IMR-90 (cell line): Measurements from ENCODE around the gene COL20A1. TPM values are rescaled to one million over a fixed set of nuclear protein-coding genes. Genes with fewer than 3 reads are reported as not detected.

Experiments used
- ATAC-seq: fragments of 200-7000 bp; cut with Tn5 transposase; 2 replicates; pipeline ENCODE4 v1.9.1; 2020; ENCODE audit warnings: low read depth, mild to moderate bottlenecking, moderate library complexity
- BruUV-seq: library from RNA; stranded (reverse); fragments of 400-500 nt; replicated peaks from 2 replicates; lab custom pipeline; 2021; lab: Mats Ljungman, UMichigan
- CTCF ChIA-PET: fragments of 300-600 bp; formaldehyde crosslinking; extraction: SDS; loops from one replicate; lab custom pipeline; 2021; ENCODE audit warnings: antibody characterized with exemption; lab: Yijun Ruan, JAX
- POLR2A ChIA-PET: fragments of 300-600 bp; sonication (Branson Sonifier 250); formaldehyde crosslinking; loops from one replicate; lab custom pipeline; 2022; ENCODE audit warnings: antibody characterized with exemption; ENCODE audit not compliant: unreplicated experiment; lab: Charles Lee
- DNase-seq: peaks from one replicate; pipeline ENCODE4 v3.0.0; 2013
- H2AFZ ChIP-seq: replicated peaks from 2 replicates; pipeline ENCODE3; 2013; ENCODE audit warnings: low read length, mild to moderate bottlenecking; ENCODE audit not compliant: poor library complexity
- H2AK5ac ChIP-seq: 2 replicates; pipeline ENCODE4 v1.6.1; 2013; ENCODE audit warnings: low read depth, low read length, inconsistent platforms
- H2AK9ac ChIP-seq: replicated peaks from 2 replicates; pipeline ENCODE3; 2013; ENCODE audit warnings: mild to moderate bottlenecking, low read depth, low read length, moderate library complexity; ENCODE audit not compliant: poor library complexity
- H2BK120ac ChIP-seq: 2 replicates; pipeline ENCODE4 v1.6.1; 2013; ENCODE audit warnings: low read depth, low read length, inconsistent platforms
- H2BK15ac ChIP-seq: 3 replicates; pipeline ENCODE4 v1.6.1; 2013; ENCODE audit warnings: low read depth, low read length, inconsistent platforms
- H2BK20ac ChIP-seq: 2 replicates; pipeline ENCODE4 v1.6.1; 2013; ENCODE audit warnings: low read depth, mild to moderate bottlenecking, inconsistent platforms, low read length, moderate library complexity
- H2BK5ac ChIP-seq: 2 replicates; pipeline ENCODE4 v1.6.1; 2013; ENCODE audit warnings: mild to moderate bottlenecking, low read depth, low read length, inconsistent platforms; ENCODE audit not compliant: poor library complexity, severe bottlenecking
- H3K14ac ChIP-seq: replicated peaks from 2 replicates; pipeline ENCODE4 v1.6.1; 2013; ENCODE audit warnings: low read depth, low read length, inconsistent platforms
- H3K18ac ChIP-seq: 2 replicates; pipeline ENCODE4 v1.6.1; 2013; ENCODE audit warnings: low read depth, low read length, control low read depth
- H3K23ac ChIP-seq: 2 replicates; pipeline ENCODE4 v1.6.1; 2013; ENCODE audit warnings: low read depth, low read length, inconsistent platforms
- H3K27ac ChIP-seq: 2 replicates; pipeline ENCODE4 v1.5.1; 2013; ENCODE audit warnings: mild to moderate bottlenecking, control low read depth, low read length; ENCODE audit not compliant: insufficient read depth
- H3K27me3 ChIP-seq: 2 replicates; pipeline ENCODE4 v1.6.1; 2013; ENCODE audit warnings: low read length; ENCODE audit not compliant: control insufficient read depth, insufficient read depth
- H3K36me3 ChIP-seq: 2 replicates; pipeline ENCODE4 v1.6.1; 2013; ENCODE audit warnings: low read length, mixed read lengths; ENCODE audit not compliant: control insufficient read depth, insufficient read depth
- H3K4ac ChIP-seq: 2 replicates; pipeline ENCODE4 v1.6.1; 2013; ENCODE audit warnings: low read depth, low read length, inconsistent platforms
- H3K4me1 ChIP-seq: 2 replicates; pipeline ENCODE4 v1.6.1; 2013; ENCODE audit warnings: low read length, mixed read lengths; ENCODE audit not compliant: control insufficient read depth, insufficient read depth
- H3K4me2 ChIP-seq: 2 replicates; pipeline ENCODE4 v1.6.1; 2013; ENCODE audit warnings: low read depth, mild to moderate bottlenecking, control low read depth, low read length, moderate library complexity
- H3K4me3 ChIP-seq: 2 replicates; pipeline ENCODE4 v1.5.1; 2013; ENCODE audit warnings: low read depth, mild to moderate bottlenecking, control low read depth, low read length, moderate library complexity; ENCODE audit not compliant: insufficient read depth
- H3K56ac ChIP-seq: 2 replicates; pipeline ENCODE4 v1.6.1; 2013; ENCODE audit warnings: low read length, inconsistent platforms; ENCODE audit not compliant: insufficient read depth; ENCODE audit errors: extremely low read depth
- H3K79me1 ChIP-seq, 2 experiments: 2 replicates each; pipeline ENCODE4 v1.6.1; 2013; ENCODE audit warnings: low read length in 2 of 2, inconsistent platforms in 1 of 2, low read depth in 1 of 2
- H3K9ac ChIP-seq: 2 replicates; pipeline ENCODE4 v1.6.1; 2013; ENCODE audit warnings: low read depth, low read length, control low read depth
- H3K9me1 ChIP-seq: 2 replicates; pipeline ENCODE4 v1.6.1; 2013; ENCODE audit warnings: low read length, inconsistent platforms; ENCODE audit not compliant: insufficient read depth
- H3K9me3 ChIP-seq: 2 replicates; pipeline ENCODE4 v1.6.1; 2013; ENCODE audit warnings: low read length; ENCODE audit not compliant: control insufficient read depth, insufficient read depth
- H4K20me1 ChIP-seq: 2 replicates; pipeline ENCODE4 v1.6.1; 2013; ENCODE audit warnings: low read length, inconsistent platforms; ENCODE audit not compliant: insufficient read depth
- H4K5ac ChIP-seq: 2 replicates; pipeline ENCODE4 v1.6.1; 2013; ENCODE audit warnings: mild to moderate bottlenecking, low read depth, low read length, control low read depth
- H4K8ac ChIP-seq, 2 experiments: 2 replicates each; pipeline ENCODE4 v1.6.1; 2013; ENCODE audit warnings: low read depth in 2 of 2, low read length in 2 of 2, control low read depth in 1 of 2, inconsistent platforms in 1 of 2
- H4K91ac ChIP-seq: 2 replicates; pipeline ENCODE4 v1.6.1; 2013; ENCODE audit warnings: low read depth, low read length, inconsistent platforms; ENCODE audit not compliant: insufficient read depth
- BHLHE40 ChIP-seq: fragments of 150-350 bp; IDR thresholded peaks from 2 replicates; pipeline ENCODE4 v1.6.1; 2016; ENCODE audit warnings: mild to moderate bottlenecking, low read depth, low read length
- CEBPB ChIP-seq: IDR thresholded peaks from 2 replicates; pipeline ENCODE4 v1.6.1; 2012; ENCODE audit warnings: low read depth, low read length, improper control_type of control experiment
- CHD1 ChIP-seq: IDR thresholded peaks from 2 replicates; pipeline ENCODE4 v1.6.1; 2012; ENCODE audit warnings: low read depth, low read length, improper control_type of control experiment
- MAFK ChIP-seq: IDR thresholded peaks from 2 replicates; pipeline ENCODE4 v1.6.1; 2012; ENCODE audit warnings: low read depth, low read length, improper control_type of control experiment
- MAZ ChIP-seq: IDR thresholded peaks from 2 replicates; pipeline ENCODE4 v1.6.1; 2012; ENCODE audit warnings: low read depth, mild to moderate bottlenecking, low read length, improper control_type of control experiment, moderate library complexity, borderline replicate concordance
- MXI1 ChIP-seq: IDR thresholded peaks from 2 replicates; pipeline ENCODE4 v1.6.1; 2012; ENCODE audit warnings: low read depth, mild to moderate bottlenecking, low read length, moderate library complexity, borderline replicate concordance
- NFE2L2 ChIP-seq: fragments of 150-350 bp; IDR thresholded peaks from 2 replicates; pipeline ENCODE4 v1.6.1; 2016; ENCODE audit warnings: low read depth, mild to moderate bottlenecking, low read length
- POLR2A ChIP-seq: IDR thresholded peaks from 2 replicates; pipeline ENCODE4 v1.6.1; 2012; ENCODE audit warnings: mild to moderate bottlenecking, low read depth, low read length
- RAD21 ChIP-seq: IDR thresholded peaks from 2 replicates; pipeline ENCODE4 v1.6.1; 2012; ENCODE audit warnings: low read length, improper control_type of control experiment
- RCOR1 ChIP-seq: IDR thresholded peaks from 2 replicates; pipeline ENCODE4 v1.6.1; 2012; ENCODE audit warnings: mild to moderate bottlenecking, low read length, improper control_type of control experiment; ENCODE audit not compliant: insufficient replicate concordance
- RFX5 ChIP-seq: IDR thresholded peaks from 2 replicates; pipeline ENCODE4 v1.8.0; 2012; ENCODE audit warnings: low read depth, mild to moderate bottlenecking, low read length, moderate library complexity
- SMC3 ChIP-seq: fragments of 150-350 bp; IDR thresholded peaks from 2 replicates; pipeline ENCODE4 v1.6.1; 2016; ENCODE audit warnings: low read depth, mild to moderate bottlenecking, antibody characterized with exemption, low read length, moderate library complexity
- WGBS, 2 experiments: methylation state at CpG; one replicate each; pipeline versions ENCODE4 v1.1.5 to v1.1.7; 2013; ENCODE audit warnings: missing lambda C conversion rate in 2 of 2; ENCODE audit not compliant: insufficient read length in 1 of 2; ENCODE audit errors: extremely low coverage in 2 of 2; 5-methylcytosine and 5-hydroxymethylcytosine counted together
- dilution Hi-C: fragments of 300-500 bp; cut with HindIII; formaldehyde crosslinking; loops from one replicate; pipeline ENCODE4 v1.14.3; 2018; ENCODE audit warnings: low sequenced_read_pairs; ENCODE audit not compliant: unreplicated experiment
- in situ Hi-C: fragments of 300-500 bp; cut with MboI; formaldehyde crosslinking; loops from 3 replicates; pipeline ENCODE4 v1.14.3; 2019; ENCODE audit warnings: low sequenced_read_pairs, inconsistent platforms, mixed read lengths
- intact Hi-C: fragments of 100-400 bp; cut with micrococcal nuclease; formaldehyde crosslinking; loops from 2 replicates; pipeline ENCODE4 v1.10.0; 2022
- polyA plus RNA-seq, 3 experiments: library from polyadenylated mRNA; depleted of rRNA; stranded (reverse); fragments of >200 nt; gene quantifications; 2 replicates each; pipeline ENCODE4 v1.2.3, GENCODE V29; 2012; ENCODE audit warnings: low replicate concordance in 1 of 3
- total RNA-seq: library from RNA; depleted of rRNA; stranded (reverse); fragments of >200 nt; gene quantifications from 2 replicates; pipeline ENCODE4 v1.2.3, GENCODE V29; 2012
- TF ChIP-seq, protein P1 (sequence below): fragments of 150-350 bp; IDR thresholded peaks from 2 replicates; pipeline ENCODE4 v1.6.1; 2017; ENCODE audit warnings: mild to moderate bottlenecking, antibody characterized with exemption, low read length, low read depth
- TF ChIP-seq, protein P2 (sequence below): conservative IDR thresholded peaks from 2 replicates; pipeline ENCODE4 v1.5.1; 2012; ENCODE audit warnings: mild to moderate bottlenecking, low read depth, low read length, improper control_type of control experiment
- TF ChIP-seq, protein P3 (sequence below): fragments of 150-350 bp; IDR thresholded peaks from 2 replicates; pipeline ENCODE4 v1.6.1; 2016; ENCODE audit warnings: low read depth, mild to moderate bottlenecking, low read length, moderate library complexity, borderline replicate concordance

COL20A1 gene
- total and polyA plus RNA-seq, 2 of the 4 experiments (the other 2 are of a cell fraction), result not detected

DNA sequence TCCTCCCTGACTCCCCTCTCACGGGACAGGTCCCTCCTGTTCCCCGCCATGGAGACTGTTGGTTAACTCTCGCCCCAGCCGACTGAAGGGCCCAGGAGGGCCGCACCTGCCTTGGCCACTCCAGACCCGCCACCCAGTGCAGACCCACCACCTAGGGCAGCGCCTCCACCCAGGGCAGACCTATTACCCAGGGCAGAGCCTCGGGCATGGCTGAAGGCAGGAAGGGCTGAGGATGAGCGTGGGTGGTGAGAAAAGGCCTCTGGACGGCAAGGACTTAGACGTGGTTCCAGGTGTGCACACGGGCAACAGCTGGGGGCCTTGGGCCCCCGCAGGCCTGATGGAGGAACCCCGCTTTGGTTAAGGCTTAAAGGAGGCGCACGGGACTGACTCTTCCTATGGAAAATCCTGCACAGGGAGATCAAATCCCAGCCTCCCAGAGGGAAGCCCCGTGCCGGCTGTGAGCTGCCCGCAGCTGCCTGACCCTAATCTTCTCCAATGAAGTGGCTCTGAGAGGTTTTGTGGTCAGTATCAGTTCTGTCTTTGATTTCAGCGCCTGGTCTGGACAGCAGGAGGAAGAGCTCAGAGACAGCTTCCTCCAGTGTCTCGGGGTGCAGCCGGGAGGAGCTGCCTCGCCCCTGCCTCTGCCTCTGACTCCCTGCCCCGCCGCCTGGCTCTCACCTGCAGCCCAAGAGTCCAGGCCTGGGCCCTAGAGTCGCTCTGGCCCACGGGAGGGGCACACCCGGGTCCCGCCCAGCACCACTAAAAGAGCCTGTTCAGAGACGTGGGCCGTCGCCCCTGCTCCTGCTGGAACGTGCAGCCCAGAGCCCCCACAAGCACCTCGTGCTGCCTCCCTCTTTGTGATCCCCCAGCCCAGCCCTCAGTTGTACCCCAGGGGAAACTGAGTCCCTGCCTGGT, 80.2 kb downstream of the COL20A1 start:
- H3K4me2 ChIP-seq, result no peak overlapping the region
- no peaks in the 10 kb centered on the region for H3K9me3 ChIP-seq
- no peak overlapping the region for H3K18ac ChIP-seq
- no peaks in the 10 kb centered on the region for H3K36me3 ChIP-seq
- no peaks in the 10 kb centered on the region for H3K9me1 ChIP-seq
- no peak overlapping the region for H2BK15ac ChIP-seq
- H3K23ac ChIP-seq, result no peak overlapping the region
- BruUV-seq, result no TSS peak
- H4K8ac ChIP-seq, result no peak overlapping the region
- intact Hi-C loops (no loop called here), dilution Hi-C loops (no loop called here), in situ Hi-C loops (no loop called here)
- H2BK20ac ChIP-seq, result no peak overlapping the region
- H2AK9ac ChIP-seq, result peak overlapping the region; percentile 42
- no peak overlapping the region for H3K4me3 ChIP-seq
- H3K9ac ChIP-seq, result no peak overlapping the region
- H3K4me1 ChIP-seq, result no peaks in the 10 kb centered on the region
- no peak overlapping the region for H2BK120ac ChIP-seq
- no peak overlapping the region for H3K14ac ChIP-seq
- no peak overlapping the region for H2BK5ac ChIP-seq
- ATAC-seq, result no peak
- 26% methylated on average over 18 of the region's 34 CpGs; no CpG with 5 or more reads in 1 of the 2 experiments for WGBS, 2 experiments
- H4K20me1 ChIP-seq, result peaks cover 4% of the 10 kb centered on the region; the same call in 1 of the 2 replicates
- H4K91ac ChIP-seq, result no peak overlapping the region
- no peak overlapping the region for H4K5ac ChIP-seq
- H3K56ac ChIP-seq, result no peak overlapping the region
- H3K4ac ChIP-seq, result no peak overlapping the region
- H3K27me3 ChIP-seq, result peaks cover 69% of the 10 kb centered on the region
- ChIA-PET POLR2A (no interaction called here), CTCF (no interaction called here)
- no peak for DNase-seq
- no peak overlapping the region for H2AFZ ChIP-seq
- H3K27ac ChIP-seq, result no peak overlapping the region
- no peak overlapping the region for H2AK5ac ChIP-seq
- H3K79me1 ChIP-seq, result no peaks in the 10 kb centered on the region
- TF ChIP-seq MXI1, result no peak
- TF ChIP-seq, protein P1, sequence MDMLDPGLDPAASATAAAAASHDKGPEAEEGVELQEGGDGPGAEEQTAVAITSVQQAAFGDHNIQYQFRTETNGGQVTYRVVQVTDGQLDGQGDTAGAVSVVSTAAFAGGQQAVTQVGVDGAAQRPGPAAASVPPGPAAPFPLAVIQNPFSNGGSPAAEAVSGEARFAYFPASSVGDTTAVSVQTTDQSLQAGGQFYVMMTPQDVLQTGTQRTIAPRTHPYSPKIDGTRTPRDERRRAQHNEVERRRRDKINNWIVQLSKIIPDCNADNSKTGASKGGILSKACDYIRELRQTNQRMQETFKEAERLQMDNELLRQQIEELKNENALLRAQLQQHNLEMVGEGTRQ, result no peak
- no peak for TF ChIP-seq RAD21
- TF ChIP-seq CEBPB, result no peak
- TF ChIP-seq MAZ, result no peak
- no peak for TF ChIP-seq POLR2A
- no peak for TF ChIP-seq RFX5
- TF ChIP-seq MAFK, result no peak
- TF ChIP-seq, protein P2, sequence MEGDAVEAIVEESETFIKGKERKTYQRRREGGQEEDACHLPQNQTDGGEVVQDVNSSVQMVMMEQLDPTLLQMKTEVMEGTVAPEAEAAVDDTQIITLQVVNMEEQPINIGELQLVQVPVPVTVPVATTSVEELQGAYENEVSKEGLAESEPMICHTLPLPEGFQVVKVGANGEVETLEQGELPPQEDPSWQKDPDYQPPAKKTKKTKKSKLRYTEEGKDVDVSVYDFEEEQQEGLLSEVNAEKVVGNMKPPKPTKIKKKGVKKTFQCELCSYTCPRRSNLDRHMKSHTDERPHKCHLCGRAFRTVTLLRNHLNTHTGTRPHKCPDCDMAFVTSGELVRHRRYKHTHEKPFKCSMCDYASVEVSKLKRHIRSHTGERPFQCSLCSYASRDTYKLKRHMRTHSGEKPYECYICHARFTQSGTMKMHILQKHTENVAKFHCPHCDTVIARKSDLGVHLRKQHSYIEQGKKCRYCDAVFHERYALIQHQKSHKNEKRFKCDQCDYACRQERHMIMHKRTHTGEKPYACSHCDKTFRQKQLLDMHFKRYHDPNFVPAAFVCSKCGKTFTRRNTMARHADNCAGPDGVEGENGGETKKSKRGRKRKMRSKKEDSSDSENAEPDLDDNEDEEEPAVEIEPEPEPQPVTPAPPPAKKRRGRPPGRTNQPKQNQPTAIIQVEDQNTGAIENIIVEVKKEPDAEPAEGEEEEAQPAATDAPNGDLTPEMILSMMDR, result no peak
- TF ChIP-seq NFE2L2, result no peak
- TF ChIP-seq, protein P3, sequence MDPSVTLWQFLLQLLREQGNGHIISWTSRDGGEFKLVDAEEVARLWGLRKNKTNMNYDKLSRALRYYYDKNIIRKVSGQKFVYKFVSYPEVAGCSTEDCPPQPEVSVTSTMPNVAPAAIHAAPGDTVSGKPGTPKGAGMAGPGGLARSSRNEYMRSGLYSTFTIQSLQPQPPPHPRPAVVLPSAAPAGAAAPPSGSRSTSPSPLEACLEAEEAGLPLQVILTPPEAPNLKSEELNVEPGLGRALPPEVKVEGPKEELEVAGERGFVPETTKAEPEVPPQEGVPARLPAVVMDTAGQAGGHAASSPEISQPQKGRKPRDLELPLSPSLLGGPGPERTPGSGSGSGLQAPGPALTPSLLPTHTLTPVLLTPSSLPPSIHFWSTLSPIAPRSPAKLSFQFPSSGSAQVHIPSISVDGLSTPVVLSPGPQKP, result no peak
- no peak for TF ChIP-seq RCOR1
- no peak for TF ChIP-seq SMC3
- TF ChIP-seq CHD1, result no peak
- no peak for TF ChIP-seq BHLHE40
